H1 (cell line): ENCODE data around the gene SIPA1L3. TPM values are rescaled to one million over a fixed set of nuclear protein-coding genes. Genes with fewer than 3 reads are reported as not detected.

Source experiments
- CTCF ChIA-PET: fragments of 300-600 bp; sonication (Branson Sonifier 250); formaldehyde crosslinking; loops from one replicate; lab custom pipeline; 2021; ENCODE audit not compliant: partially characterized antibody; lab: Charles Lee
- POLR2A ChIA-PET: fragments of 300-600 bp; sonication (Branson Sonifier 250); formaldehyde crosslinking; loops from one replicate; lab custom pipeline; 2021; ENCODE audit warnings: inconsistent platforms; ENCODE audit not compliant: partially characterized antibody; lab: Charles Lee
- DNase-seq, 2 experiments: peaks; one replicate each; pipeline versions ENCODE4 v3.0.0 to v3.0.0-alpha.2; 2010 to 2022; ENCODE audit warnings: low spot score in 2 of 2, low read depth in 1 of 2, mixed read lengths in 1 of 2
- FAIRE-seq: peaks from 2 replicates; lab custom pipeline; 2011; peaks lifted over from hg19 to GRCh38; lab: Jason Lieb, UNC
- H2AFZ ChIP-seq: 2 replicates; pipeline ENCODE4 v1.8.1; 2012; ENCODE audit warnings: low read length, inconsistent platforms
- H2AK5ac ChIP-seq: 2 replicates; pipeline ENCODE4 v1.6.1; 2013; ENCODE audit warnings: low read depth, low read length
- H2BK120ac ChIP-seq: replicated peaks from 2 replicates; pipeline ENCODE3; 2013; ENCODE audit warnings: low read depth, low read length, inconsistent platforms
- H2BK12ac ChIP-seq: 2 replicates; pipeline ENCODE4 v1.6.1; 2013; ENCODE audit warnings: low read depth, low read length
- H2BK15ac ChIP-seq: 2 replicates; pipeline ENCODE4 v1.6.1; 2013; ENCODE audit warnings: low read length
- H2BK20ac ChIP-seq: 2 replicates; pipeline ENCODE4 v1.6.1; 2013; ENCODE audit warnings: low read length
- H2BK5ac ChIP-seq: 2 replicates; pipeline ENCODE4 v1.6.1; 2013; ENCODE audit warnings: low read depth, low read length
- H3K14ac ChIP-seq: 2 replicates; pipeline ENCODE4 v1.6.1; 2013; ENCODE audit warnings: inconsistent platforms; ENCODE audit not compliant: insufficient read length
- H3K18ac ChIP-seq: 2 replicates; pipeline ENCODE4 v1.6.1; 2013; ENCODE audit warnings: low read length; ENCODE audit errors: extremely low read depth
- H3K23ac ChIP-seq: 2 replicates; pipeline ENCODE4 v1.6.1; 2013; ENCODE audit warnings: inconsistent platforms; ENCODE audit not compliant: insufficient read length
- H3K23me2 ChIP-seq: 2 replicates; pipeline ENCODE4 v1.6.1; 2013; ENCODE audit warnings: low read depth, low read length
- H3K27ac ChIP-seq: 2 replicates; pipeline ENCODE4 v1.6.1; 2011; ENCODE audit warnings: low read depth, low read length, inconsistent platforms
- H3K27me3 ChIP-seq, 4 experiments: replicated peaks in 1 of 4; 1 replicate in 1 of 4; 2 replicates in 3 of 4; pipeline versions ENCODE4 v1.6.1 to v1.8.1; 2011 to 2013; ENCODE audit warnings: low read length in 3 of 4, mild to moderate bottlenecking in 3 of 4, inconsistent platforms in 2 of 4, mixed read lengths in 2 of 4, moderate library complexity in 1 of 4; ENCODE audit not compliant: control insufficient read depth in 3 of 4, insufficient read depth in 3 of 4; ENCODE audit errors: extremely low read depth in 1 of 4
- H3K36me3 ChIP-seq, 4 experiments: 2 replicates each; pipeline versions ENCODE4 v1.6.1 to v1.8.1; 2011 to 2013; ENCODE audit warnings: mild to moderate bottlenecking in 4 of 4, low read length in 3 of 4, moderate library complexity in 2 of 4, control low read depth in 1 of 4, inconsistent platforms in 1 of 4; ENCODE audit not compliant: insufficient read depth in 4 of 4, control insufficient read depth in 2 of 4
- H3K4ac ChIP-seq: replicated peaks from 2 replicates; pipeline ENCODE3; 2013; ENCODE audit warnings: low read length, low read depth, mixed read lengths, inconsistent platforms; ENCODE audit not compliant: insufficient read length
- H3K4me1 ChIP-seq, 4 experiments: replicated peaks in 1 of 4; 1 replicate in 1 of 4; 2 replicates in 3 of 4; pipeline versions ENCODE4 v1.6.1 to v1.8.1; 2011 to 2013; ENCODE audit warnings: low read length in 3 of 4, inconsistent platforms in 2 of 4, mixed read lengths in 1 of 4; ENCODE audit not compliant: insufficient read depth in 4 of 4, control insufficient read depth in 3 of 4
- H3K4me2 ChIP-seq, 2 experiments: 2 replicates each; pipeline versions ENCODE4 v1.6.1 to v1.8.1; 2011 to 2013; ENCODE audit warnings: low read depth in 2 of 2, low read length in 2 of 2, control low read depth in 1 of 2, inconsistent platforms in 1 of 2, mild to moderate bottlenecking in 1 of 2; ENCODE audit not compliant: insufficient read depth in 1 of 2
- H3K4me3 ChIP-seq, 4 experiments: fragments of 200-600, 300-600 bp in 1 of 4; sonication (generic), shearing (Covaris generic), sonication (Bioruptor Twin) in 1 of 4; 2 replicates each; pipeline versions ENCODE4 v1.5.1 to v1.8.1; 2011 to 2016; ENCODE audit warnings: low read length in 4 of 4, low read depth in 3 of 4, control low read depth in 2 of 4, inconsistent platforms in 2 of 4, mild to moderate bottlenecking in 2 of 4, mixed read lengths in 1 of 4, moderate library complexity in 1 of 4; ENCODE audit not compliant: insufficient read depth in 2 of 4; ENCODE audit errors: extremely low read depth in 1 of 4
- H3K56ac ChIP-seq: replicated peaks from 2 replicates; pipeline ENCODE3; 2013; ENCODE audit warnings: low read depth, mild to moderate bottlenecking, mixed read lengths, low read length, inconsistent platforms; ENCODE audit not compliant: insufficient read length
- H3K79me1 ChIP-seq: 2 replicates; pipeline ENCODE4 v1.6.1; 2013; ENCODE audit warnings: low read depth, low read length, control low read depth
- H3K79me2 ChIP-seq, 2 experiments: 2 replicates each; pipeline versions ENCODE4 v1.6.1 to v1.8.1; 2012 to 2013; ENCODE audit warnings: low read length in 2 of 2, mild to moderate bottlenecking in 2 of 2, inconsistent platforms in 1 of 2; ENCODE audit not compliant: insufficient read depth in 2 of 2, control insufficient read depth in 1 of 2
- H3K9ac ChIP-seq, 4 experiments: replicated peaks in 1 of 4; 1 replicate in 1 of 4; 2 replicates in 3 of 4; pipeline versions ENCODE4 v1.6.1 to v1.8.1; 2011 to 2013; ENCODE audit warnings: low read depth in 3 of 4, low read length in 3 of 4, control low read depth in 2 of 4, mild to moderate bottlenecking in 2 of 4, moderate library complexity in 2 of 4, inconsistent platforms in 1 of 4; ENCODE audit errors: extremely low read depth in 1 of 4
- H3K9me3 ChIP-seq, 2 experiments: 2 replicates each; pipeline versions ENCODE4 v1.6.1 to v1.8.1; 2012 to 2013; ENCODE audit warnings: mild to moderate bottlenecking in 2 of 2, moderate library complexity in 2 of 2, control low read depth in 1 of 2, inconsistent platforms in 1 of 2, low read depth in 1 of 2, low read length in 1 of 2, mixed read lengths in 1 of 2; ENCODE audit not compliant: insufficient read depth in 2 of 2
- H4K20me1 ChIP-seq, 2 experiments: replicated peaks in 1 of 2; 2 replicates each; pipeline versions ENCODE3 to v1.8.1; 2011 to 2013; ENCODE audit warnings: inconsistent platforms in 2 of 2, low read length in 2 of 2, mild to moderate bottlenecking in 1 of 2; ENCODE audit not compliant: insufficient read depth in 2 of 2, control insufficient read depth in 1 of 2
- H4K5ac ChIP-seq: 2 replicates; pipeline ENCODE4 v1.6.1; 2013; ENCODE audit warnings: low read length, low read depth, mixed read lengths, inconsistent platforms; ENCODE audit not compliant: insufficient read length
- H4K8ac ChIP-seq: 2 replicates; pipeline ENCODE4 v1.8.0; 2013; ENCODE audit warnings: mild to moderate bottlenecking, moderate library complexity, low read length, inconsistent platforms; ENCODE audit not compliant: insufficient read depth; ENCODE audit errors: extremely low read depth
- H4K91ac ChIP-seq: replicated peaks from 2 replicates; pipeline ENCODE3; 2013; ENCODE audit warnings: low read length, mixed read lengths, inconsistent platforms; ENCODE audit not compliant: insufficient read length
- CHD2 ChIP-seq: IDR thresholded peaks from 2 replicates; pipeline ENCODE4 v1.6.1; 2012; ENCODE audit warnings: low read length, improper control_type of control experiment
- EP300 ChIP-seq, 2 experiments: IDR thresholded peaks; 1 replicate in 1 of 2; 2 replicates in 1 of 2; pipeline ENCODE4 v1.6.1; 2011 to 2012; ENCODE audit warnings: low read depth in 2 of 2, low read length in 2 of 2, mild to moderate bottlenecking in 2 of 2, borderline replicate concordance in 1 of 2, inconsistent platforms in 1 of 2, moderate library complexity in 1 of 2
- KDM1A ChIP-seq: fragments of 200-600, 300-600 bp; sonication (generic); IDR thresholded peaks from 2 replicates; pipeline ENCODE4 v1.7.1; 2016; ENCODE audit warnings: mild to moderate bottlenecking, low read length, borderline replicate concordance
- POLR2A ChIP-seq, 2 experiments: IDR thresholded peaks; 1 replicate in 1 of 2; 2 replicates in 1 of 2; pipeline ENCODE4 v1.6.1; 2011; ENCODE audit warnings: low read depth in 2 of 2, low read length in 2 of 2, mild to moderate bottlenecking in 2 of 2; ENCODE audit errors: control extremely low read depth in 1 of 2
- SRF ChIP-seq: IDR thresholded peaks from 2 replicates; pipeline ENCODE4 v1.6.1; 2011; ENCODE audit warnings: mild to moderate bottlenecking, low read depth, low read length, moderate library complexity
- YY1 ChIP-seq: IDR thresholded peaks from 2 replicates; pipeline ENCODE4 v1.6.1; 2011; ENCODE audit warnings: low read depth, mild to moderate bottlenecking, low read length
- WGBS, 2 experiments: shearing (Covaris generic) in 1 of 2; methylation state at CpG; one replicate each; pipeline versions ENCODE4 v1.1.6 to v1.1.7; 2013 to 2015; ENCODE audit warnings: low lambda C conversion rate in 2 of 2, mixed read lengths in 2 of 2, inconsistent platforms in 1 of 2, low coverage in 1 of 2, missing lambda C conversion rate in 1 of 2; ENCODE audit not compliant: insufficient replicate concordance in 2 of 2, insufficient coverage in 1 of 2, insufficient read length in 1 of 2; ENCODE audit errors: extremely low coverage in 1 of 2, missing lambda C conversion rate in 1 of 2; 5-methylcytosine and 5-hydroxymethylcytosine counted together
- polyA plus RNA-seq, 7 experiments: library from polyadenylated mRNA; depleted of rRNA in 3 of 7; stranded (reverse) in 5 of 7; unstranded in 2 of 7; fragments of >200 nt in 5 of 7; fragments of 200-250 nt in 2 of 7; gene quantifications; 1 replicate in 5 of 7; 2 replicates in 1 of 7; 4 replicates in 1 of 7; pipeline versions ENCODE4 v1.2.1 to v1.2.3, GENCODE V29; 2011 to 2013; ENCODE audit warnings: missing spikeins in 2 of 7, mixed read lengths in 2 of 7
- total RNA-seq: library from RNA; stranded (reverse); fragmentation: NEBNext Ultra II Directional; extraction: Animal tissue kit (Norgen Biotek cat#: 25700); gene quantifications from 2 replicates; pipeline ENCODE4 v1.2.1, GENCODE V29; 2021

The SIPA1L3 gene
- total and polyA plus RNA-seq, 2 of the 8 experiments (the other 6 are each of a cell fraction or from before 2014, with no cell fraction given) = 15.0 to 54.9 TPM

- Histone ChIP-seq H3K4me1 (peaks cover 2 to 10% (median 4%) of the 10 kb centered on the region in 4 experiments), H3K79me1 (no peaks in the 10 kb centered on the region), H2AFZ (no peak overlapping the region), H3K4ac (no peak overlapping the region), H3K4me2 (no peak overlapping the region), H2BK5ac (no peak overlapping the region), H3K18ac (no peak overlapping the region), H4K20me1 (no peaks in the 10 kb centered on the region), H2BK15ac (no peak overlapping the region), H4K5ac (no peak overlapping the region), H3K56ac (no peak overlapping the region), H2BK12ac (no peak overlapping the region), H4K91ac (no peak overlapping the region), H2BK20ac (no peak overlapping the region), H3K23ac (no peak overlapping the region), H3K27me3 (no peaks in the 10 kb centered on the region), H3K23me2 (no peaks in the 10 kb centered on the region; the same call in 1 of the 2 replicates), H3K9ac (no peak overlapping the region), H2BK120ac (no peak overlapping the region), H3K4me3 (no peak overlapping the region), H3K9me3 (peaks cover 9 to 11% of the 10 kb centered on the region in 2 experiments; a peak in 3 of 4 replicates), H2AK5ac (no peak overlapping the region), H4K8ac (no peak overlapping the region), H3K79me2 (no peaks in the 10 kb centered on the region), H3K36me3 (peaks cover 9 to 25% (median 18%) of the 10 kb centered on the region in 4 experiments; a peak in 6 of 8 replicates), H3K27ac (no peak overlapping the region), H3K14ac (no peak overlapping the region)
- ChIA-PET CTCF (interaction anchor here (1.0 to 2.3 kb wide), 4 partner anchors 23 to 60 kb away, joined by 3 to 7 read pairs (median 5); no protein-coding TSS in a partner anchor), POLR2A (interaction anchor here (0.7 kb wide), 1 partner anchor 12 kb away, joined by 3 read pairs; no protein-coding TSS in a partner anchor)
- no peak for DNase-seq
- WGBS, 2 experiments = 97% methylated on average over 6 of the region's 6 CpGs; no CpG with 5 or more reads in 1 of the 2 experiments
- no peak for TF ChIP-seq CHD2
- no peak for TF ChIP-seq SRF
- no peak for TF ChIP-seq POLR2A (IDR thresholded peaks at IDR 0.05; ENCODE audit: control extremely low read depth in 1 of 2, low read depth in 2 of 2, low read length in 2 of 2)
- TF ChIP-seq YY1 = no peak
- no peak for TF ChIP-seq EP300 (IDR thresholded peaks at IDR 0.05; ENCODE audit: borderline replicate concordance in 1 of 2, low read depth in 2 of 2, low read length in 2 of 2)
- no peak for TF ChIP-seq KDM1A
- no peak for FAIRE-seq
Measured at GRCh38 chr19:38165335-38165734, 258.3 kb downstream of the SIPA1L3 start.
